ENCODE measurements around the gene PAPSS2. TPM values are rescaled to one million over a fixed set of nuclear protein-coding genes. Genes with fewer than 3 reads are reported as not detected.

Gene PAPSS2
- total and polyA plus RNA-seq, 2 donors from 2014 or later = 23.5 to 84.2 TPM

DNA sequence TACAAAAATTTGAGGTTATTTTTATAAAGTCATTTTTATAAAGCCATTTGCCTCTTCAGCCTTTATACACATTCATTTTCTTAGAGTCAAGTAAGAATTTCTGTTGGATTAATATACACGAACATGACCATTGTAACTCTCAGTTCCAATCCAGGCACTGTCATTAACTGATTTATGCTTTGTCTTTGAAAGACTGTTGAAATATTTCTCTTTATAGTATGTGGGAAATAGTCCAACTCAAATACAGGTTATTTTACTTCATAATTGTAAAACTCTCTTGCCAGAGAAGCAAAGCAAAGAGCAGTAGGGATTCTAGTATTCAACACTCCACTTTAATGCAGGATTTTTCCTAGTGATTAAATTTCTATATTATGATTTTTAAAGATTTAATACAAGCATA is 36.5 kb upstream of the PAPSS2 start:
- Histone ChIP-seq H3K4me3 (ENCODE audit: low read length in 3 of 3) (no peak overlapping the region), H3K36me3 (ENCODE audit: control insufficient read depth in 2 of 3, insufficient read depth in 3 of 3, low read length in 3 of 3) (no peaks in the 10 kb centered on the region), H3K4me1 (ENCODE audit: control insufficient read depth in 2 of 3, insufficient read depth in 2 of 3, low read depth in 1 of 3, low read length in 3 of 3) (no peaks in the 10 kb centered on the region), H3K9me3 (ENCODE audit: control insufficient read depth in 2 of 3, insufficient read depth in 1 of 3, low read length in 3 of 3) (no peaks in the 10 kb centered on the region), H3K9ac (ENCODE audit: low read length in 3 of 3) (no peak overlapping the region), H3K27me3 (ENCODE audit: control insufficient read depth, insufficient read depth, low read length) (no peaks in the 10 kb centered on the region), H3K27ac (ENCODE audit: low read depth in 2 of 2, low read length in 2 of 2) (no peak overlapping the region)
- intact Hi-C loops (cut with DNase I) = no loop called here
- FAIRE-seq (no peak), DNase-seq (no peak)
- TF ChIP-seq CTCF (IDR thresholded peaks at IDR 0.05; ENCODE audit: borderline replicate concordance, extremely low read depth, insufficient read depth) = no peak

- Histone ChIP-seq H3K4me1 (ENCODE audit: control insufficient read depth in 2 of 3, insufficient read depth in 2 of 3, low read depth in 1 of 3, low read length in 3 of 3) (no peaks in the 10 kb centered on the region), H3K27me3 (ENCODE audit: control insufficient read depth, insufficient read depth, low read length) (no peaks in the 10 kb centered on the region), H3K9ac (ENCODE audit: low read length in 3 of 3) (no peak overlapping the region), H3K9me3 (ENCODE audit: control insufficient read depth in 2 of 3, insufficient read depth in 1 of 3, low read length in 3 of 3) (no peaks in the 10 kb centered on the region), H3K27ac (ENCODE audit: low read depth in 2 of 2, low read length in 2 of 2) (no peak overlapping the region), H3K36me3 (ENCODE audit: control insufficient read depth in 2 of 3, insufficient read depth in 3 of 3, low read length in 3 of 3) (no peaks in the 10 kb centered on the region), H3K4me3 (ENCODE audit: low read length in 3 of 3) (no peak overlapping the region)
- no peak for DNase-seq
- TF ChIP-seq CTCF (IDR thresholded peaks at IDR 0.05; ENCODE audit: borderline replicate concordance, extremely low read depth, insufficient read depth) = no peak
- intact Hi-C loops (cut with DNase I) = no loop called here
- FAIRE-seq = no peak
These were observed 34.0 kb upstream of the PAPSS2 start for GRCh38 chr10:87625661-87626060.

- no peak overlapping the region for H3K9ac ChIP-seq (ENCODE audit: low read length in 3 of 3)
- intact Hi-C loops (cut with DNase I) = no loop called here
- no peak for DNase-seq
- no peak for FAIRE-seq
- no peaks in the 10 kb centered on the region for H3K36me3 ChIP-seq (ENCODE audit: control insufficient read depth in 2 of 3, insufficient read depth in 3 of 3, low read length in 3 of 3)
- no peak overlapping the region for H3K4me3 ChIP-seq (ENCODE audit: low read length in 3 of 3)
- no peaks in the 10 kb centered on the region for H3K9me3 ChIP-seq (ENCODE audit: control insufficient read depth in 2 of 3, insufficient read depth in 1 of 3, low read length in 3 of 3)
- H3K4me1 ChIP-seq (ENCODE audit: control insufficient read depth in 2 of 3, insufficient read depth in 2 of 3, low read depth in 1 of 3, low read length in 3 of 3) = no peaks in the 10 kb centered on the region
- H3K27me3 ChIP-seq (ENCODE audit: control insufficient read depth, insufficient read depth, low read length) = no peaks in the 10 kb centered on the region
- TF ChIP-seq CTCF (IDR thresholded peaks at IDR 0.05; ENCODE audit: borderline replicate concordance, extremely low read depth, insufficient read depth) = no peak
- no peak overlapping the region for H3K27ac ChIP-seq (ENCODE audit: low read depth in 2 of 2, low read length in 2 of 2)
These were observed 33.2 kb upstream of the PAPSS2 start for GRCh38 chr10:87626422-87626892.

DNA sequence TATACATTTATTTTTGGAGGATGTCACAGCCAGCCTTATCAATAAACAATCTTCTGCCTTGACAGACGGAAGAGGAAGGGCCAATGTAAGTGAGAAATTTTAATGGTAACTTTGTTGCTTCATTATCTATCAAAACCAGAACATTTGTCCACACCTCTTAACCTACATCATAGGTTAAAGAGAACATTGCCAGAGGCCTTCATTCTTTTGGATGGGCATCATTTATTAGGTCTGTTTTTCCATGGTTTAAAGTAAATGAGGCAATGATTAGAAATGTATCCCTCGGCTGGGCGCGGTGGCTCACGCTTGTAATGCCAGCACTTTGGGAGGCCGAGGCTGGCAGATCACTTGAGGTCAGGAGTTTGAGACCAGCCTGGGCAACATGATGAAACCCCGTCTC is 29.5 kb upstream of the PAPSS2 start:
- no peak overlapping the region for H3K27ac ChIP-seq (ENCODE audit: low read depth in 2 of 2, low read length in 2 of 2)
- no peaks in the 10 kb centered on the region for H3K27me3 ChIP-seq (ENCODE audit: control insufficient read depth, insufficient read depth, low read length)
- DNase-seq (no peak), FAIRE-seq (no peak)
- intact Hi-C loops (cut with DNase I) = no loop called here
- TF ChIP-seq CTCF (IDR thresholded peaks at IDR 0.05; ENCODE audit: borderline replicate concordance, extremely low read depth, insufficient read depth) = no peak
- no peak overlapping the region for H3K4me3 ChIP-seq (ENCODE audit: low read length in 3 of 3)
- no peaks in the 10 kb centered on the region for H3K36me3 ChIP-seq (ENCODE audit: control insufficient read depth in 2 of 3, insufficient read depth in 3 of 3, low read length in 3 of 3)
- no peaks in the 10 kb centered on the region for H3K4me1 ChIP-seq (ENCODE audit: control insufficient read depth in 2 of 3, insufficient read depth in 2 of 3, low read depth in 1 of 3, low read length in 3 of 3)
- H3K9ac ChIP-seq (ENCODE audit: low read length in 3 of 3) = no peak overlapping the region
- peaks cover 0 to 3% (median 0%) of the 10 kb centered on the region in 3 donors for H3K9me3 ChIP-seq (ENCODE audit: control insufficient read depth in 2 of 3, insufficient read depth in 1 of 3, low read length in 3 of 3)
